HepG2 (cell line): ENCODE results near the gene RAPGEF5. TPM values are rescaled to one million over a fixed set of nuclear protein-coding genes. Genes with fewer than 3 reads are reported as not detected.

Experiments used
- ATAC-seq: fragments of 200-7000 bp; cut with Tn5 transposase; 3 replicates; pipeline ENCODE4 v1.9.1; 2020; ENCODE audit warnings: mild to moderate bottlenecking, moderate library complexity
- BruUV-seq: library from RNA; stranded (reverse); fragments of 400-500 nt; replicated peaks from 2 replicates; lab custom pipeline; 2021; lab: Mats Ljungman, UMichigan
- CTCF ChIA-PET: fragments of 300-600 bp; formaldehyde crosslinking; extraction: SDS; loops from one replicate; lab custom pipeline; 2021; ENCODE audit warnings: low total read pairs, inconsistent platforms, low intra/inter-chr PET ratio; lab: Yijun Ruan, JAX
- POLR2A ChIA-PET: fragments of 350-600 bp; sonication (Branson Sonifier 250); formaldehyde crosslinking; loops from one replicate; lab custom pipeline; 2020; ENCODE audit warnings: antibody characterized with exemption, inconsistent platforms; lab: Yijun Ruan, JAX
- DNase-seq: peaks from one replicate; pipeline ENCODE4 v3.0.0-alpha.2; 2015; ENCODE audit warnings: low spot score
- FAIRE-seq: peaks from 3 replicates; lab custom pipeline; 2011; peaks lifted over from hg19 to GRCh38; lab: Jason Lieb, UNC
- H2AFZ ChIP-seq: one replicate; pipeline ENCODE4 v1.6.1; 2011; ENCODE audit warnings: low read length, inconsistent platforms
- H3K27ac ChIP-seq: fragments of 300-600 bp; 3 replicates; pipeline ENCODE4 v1.8.0; 2011; ENCODE audit warnings: mixed run types, mild to moderate bottlenecking, mixed read lengths, low read length, inconsistent platforms; ENCODE audit not compliant: insufficient read depth; ENCODE audit errors: extremely low read length
- H3K27me3 ChIP-seq, 2 experiments: fragments of 200-600 bp in 1 of 2; 2 replicates in 1 of 2; 3 replicates in 1 of 2; pipeline versions ENCODE4 v1.6.0 to v1.8.0; 2011; ENCODE audit warnings: low read length in 2 of 2, mild to moderate bottlenecking in 2 of 2, moderate library complexity in 2 of 2, inconsistent platforms in 1 of 2; ENCODE audit not compliant: insufficient read depth in 2 of 2, control insufficient read depth in 1 of 2
- H3K36me3 ChIP-seq, 2 experiments: fragments of 200-600 bp in 1 of 2; replicated peaks in 1 of 2; 2 replicates in 1 of 2; 3 replicates in 1 of 2; pipeline versions ENCODE4 v1.5.1 to v1.8.0; 2011; ENCODE audit warnings: low read length in 2 of 2, inconsistent platforms in 1 of 2; ENCODE audit not compliant: insufficient read depth in 2 of 2, control insufficient read depth in 1 of 2
- H3K4me1 ChIP-seq: 2 replicates; pipeline ENCODE4 v1.5.1; 2012; ENCODE audit warnings: low read length, inconsistent platforms; ENCODE audit not compliant: insufficient read depth
- H3K4me2 ChIP-seq: 2 replicates; pipeline ENCODE4 v1.6.0; 2011; ENCODE audit warnings: low read depth, low read length, inconsistent platforms
- H3K4me3 ChIP-seq, 3 experiments: fragments of 200-600 bp in 1 of 3; sonication (generic), shearing (Covaris generic) in 1 of 3; replicated peaks in 1 of 3; 2 replicates each; pipeline ENCODE4 v1.5.1; 2011 to 2016; ENCODE audit warnings: low read length in 3 of 3, inconsistent platforms in 2 of 3, low read depth in 2 of 3, mild to moderate bottlenecking in 2 of 3, control low read depth in 1 of 3, mixed read lengths in 1 of 3; ENCODE audit not compliant: insufficient read depth in 1 of 3
- H3K79me2 ChIP-seq: one replicate; pipeline ENCODE4 v1.6.1; 2011; ENCODE audit warnings: low read length, inconsistent platforms; ENCODE audit not compliant: insufficient read depth
- H3K9ac ChIP-seq: 2 replicates; pipeline ENCODE4 v1.6.0; 2011; ENCODE audit warnings: mild to moderate bottlenecking, low read depth, low read length, inconsistent platforms; ENCODE audit not compliant: insufficient read depth
- H3K9me3 ChIP-seq: 2 replicates; pipeline ENCODE4 v1.5.1; 2012; ENCODE audit warnings: mild to moderate bottlenecking, low read length
- H4K20me1 ChIP-seq: 2 replicates; pipeline ENCODE4 v1.6.0; 2011; ENCODE audit warnings: inconsistent platforms, mild to moderate bottlenecking, low read length, moderate library complexity; ENCODE audit not compliant: insufficient read depth
- CTCF ChIP-seq: sonication (generic); formaldehyde crosslinking; IDR thresholded peaks from 2 replicates; pipeline ENCODE4 v1.5.0; 2020; ENCODE audit warnings: mild to moderate bottlenecking, missing genetic modification reagents, moderate library complexity
- EZH2 ChIP-seq: conservative IDR thresholded peaks from 2 replicates; pipeline ENCODE4 v1.6.1; 2012; ENCODE audit warnings: mild to moderate bottlenecking, low read depth, low read length, moderate library complexity
- FOSL2 ChIP-seq: sonication (generic); formaldehyde crosslinking; IDR thresholded peaks from 2 replicates; pipeline ENCODE4 v1.4.0; 2020; ENCODE audit warnings: missing genetic modification reagents
- ZC3H13 ChIP-seq: sonication (generic); formaldehyde crosslinking; IDR thresholded peaks from 2 replicates; pipeline ENCODE4 v1.8.1; 2023; ENCODE audit warnings: mild to moderate bottlenecking, missing genetic modification reagents, moderate library complexity
- ZNF142 ChIP-seq: sonication (generic); formaldehyde crosslinking; IDR thresholded peaks from 2 replicates; pipeline ENCODE4 v1.4.0; 2020; ENCODE audit warnings: missing genetic modification reagents
- ZNF691 ChIP-seq: sonication (generic); formaldehyde crosslinking; IDR thresholded peaks from 2 replicates; pipeline ENCODE4 v1.4.0; 2020; ENCODE audit warnings: missing genetic modification reagents, low read depth, mild to moderate bottlenecking, borderline replicate concordance
- ZNF761 ChIP-seq: sonication (generic); formaldehyde crosslinking; conservative IDR thresholded peaks from 2 replicates; pipeline ENCODE4 v1.4.0; 2020; ENCODE audit warnings: mild to moderate bottlenecking, missing genetic modification reagents
- ZSCAN20 ChIP-seq: sonication (generic); formaldehyde crosslinking; IDR thresholded peaks from 2 replicates; pipeline ENCODE4 v1.4.0; 2020; ENCODE audit warnings: missing genetic modification reagents, mild to moderate bottlenecking, borderline replicate concordance
- WGBS: methylation state at CpG from one replicate; pipeline ENCODE4 v1.1.6; 2017; ENCODE audit warnings: low lambda C conversion rate; 5-methylcytosine and 5-hydroxymethylcytosine counted together
- in situ Hi-C: cut with HindIII; loops from 2 replicates; pipeline ENCODE4 v1.10.0; 2017; ENCODE audit warnings: low pct_unique_long_range_greater_than_20kb; ENCODE audit not compliant: extremely low pct_ligation_motif_present
- intact Hi-C: fragments of 100-400 bp; cut with micrococcal nuclease; formaldehyde crosslinking; loops from one replicate; pipeline ENCODE4 v1.10.0; 2022; ENCODE audit not compliant: unreplicated experiment
- polyA plus RNA-seq, 8 experiments: library from polyadenylated mRNA; depleted of rRNA in 3 of 8; stranded (reverse) in 7 of 8; unstranded in 1 of 8; fragments of >200 nt; fragmentation: Illumina TruSeq in 4 of 8; extraction: Trizol in 4 of 8; gene quantifications; 2 replicates each; pipeline versions ENCODE4 v1.2.1 to v1.2.3, GENCODE V29; 2011 to 2016; ENCODE audit warnings: low read depth in 4 of 8, missing spikeins in 1 of 8, mixed read lengths in 1 of 8; ENCODE audit not compliant: insufficient read depth in 1 of 8
- total RNA-seq, 5 experiments: library from RNA; depleted of rRNA; stranded (reverse); fragments of >200 nt; fragmentation: Illumina TruSeq; extraction: Trizol; gene quantifications; 2 replicates each; pipeline ENCODE4 v1.2.3, GENCODE V29; 2016; ENCODE audit warnings: low read depth in 1 of 5

The RAPGEF5 gene
- total and polyA plus RNA-seq, 2 of the 13 experiments (the other 11 are each of a cell fraction or from before 2014, with no cell fraction given), result 17.1 to 23.4 TPM

- no peak for TF ChIP-seq EZH2
These were observed 42.1 kb upstream of the RAPGEF5 start (continued) for GRCh38 chr7:22399091-22399490.

GRCh38 chr7:22397981-22398380 is 41.0 kb upstream of the RAPGEF5 start:
- Histone ChIP-seq H3K79me2 (no peaks in the 10 kb centered on the region), H3K4me3 (no peak overlapping the region), H3K27ac (no peak overlapping the region), H3K9me3 (no peaks in the 10 kb centered on the region), H3K27me3 (peaks cover 0 to 1% of the 10 kb centered on the region in 2 experiments; a peak in 2 of 5 replicates), H3K9ac (no peak overlapping the region), H3K4me2 (no peak overlapping the region), H3K4me1 (peaks cover 23% of the 10 kb centered on the region), H3K36me3 (no peaks in the 10 kb centered on the region), H4K20me1 (no peaks in the 10 kb centered on the region), H2AFZ (no peak overlapping the region)
- ATAC-seq (no peak), FAIRE-seq (no peak), DNase-seq (no peak)
- no TSS peak for BruUV-seq
- intact Hi-C loops (no loop called here), in situ Hi-C loops (no loop called here)
- no peak for TF ChIP-seq FOSL2
- no peak for TF ChIP-seq CTCF
- WGBS, result 39% methylated on average over 5 of the region's 5 CpGs
- POLR2A ChIA-PET, result no interaction called here
- CTCF ChIA-PET, result no interaction called here

GRCh38 chr7:22395222-22395621 is 38.3 kb upstream of the RAPGEF5 start:
- intact Hi-C loops (no loop called here), in situ Hi-C loops (no loop called here)
- Histone ChIP-seq H4K20me1 (no peaks in the 10 kb centered on the region), H3K27me3 (peaks cover 0 to 1% of the 10 kb centered on the region in 2 experiments; a peak in 2 of 5 replicates), H3K27ac (no peak overlapping the region), H3K4me2 (peak overlapping the region; percentile 46), H3K9me3 (no peaks in the 10 kb centered on the region), H3K79me2 (no peaks in the 10 kb centered on the region), H3K9ac (no peak overlapping the region; the same call in 1 of the 2 replicates), H3K4me1 (peaks cover 29% of the 10 kb centered on the region), H3K36me3 (no peaks in the 10 kb centered on the region), H3K4me3 (no peak overlapping the region), H2AFZ (peak overlapping the region; percentile 44)
- ATAC-seq (peak; percentile 88), FAIRE-seq (no peak), DNase-seq (peak; percentile 16)
- POLR2A ChIA-PET, result no interaction called here
- WGBS, result 23% methylated on average over 3 of the region's 6 CpGs
- BruUV-seq, result no TSS peak
- CTCF ChIA-PET, result no interaction called here
- no peak for TF ChIP-seq ZNF761 (CRISPR knock-in tag)
- no peak for TF ChIP-seq ZNF691 (CRISPR knock-in tag)
- TF ChIP-seq ZSCAN20 (CRISPR knock-in tag), result no peak
- no peak for TF ChIP-seq ZC3H13 (CRISPR knock-in tag)
- no peak for TF ChIP-seq ZNF142
